Mesenteric fat pad (tissue), 1 donor: ENCODE measurements around the gene C2CD4D. TPM values are rescaled to one million over a fixed set of nuclear protein-coding genes. Genes with fewer than 3 reads are reported as not detected.
A peak's percentile ranks its signal among the peaks of the same experiment; 100 is the strongest.
"Not testable (repeated sequence)": the region's sequence is repeated elsewhere in the genome, so short reads cannot be mapped to it uniquely, and the experiment has no call there.

Experiments used
- DNase-seq: peaks from one replicate; pipeline ENCODE4 v3.0.0-alpha.2; 2020; ENCODE audit warnings: low spot score
- long read RNA-seq: library from polyadenylated mRNA; unstranded; transcript quantifications from one replicate; pipeline ENCODE4 v2.0.0, GENCODE V29; 2020
- total RNA-seq: library from RNA; stranded (reverse); fragmentation: NEBNext Ultra II Directional; extraction: Animal tissue kit (Norgen Biotek cat#: 25700); gene quantifications from one replicate; pipeline ENCODE4 v1.2.1, GENCODE V29; 2021
- donor health status: DM: yes; HTN: yes; CAD: no.

The C2CD4D gene
- total RNA-seq = not detected
- long read RNA-seq = 0 reads

- DNase-seq = no peak
Measured at GRCh38 chr1:151839457-151840403, at the start of gene C2CD4D. Gene C2CD4D, minus strand, starts transcription at chr1:151839820. Its CDS starts 831 bp downstream, at chr1:151838989.

DNA sequence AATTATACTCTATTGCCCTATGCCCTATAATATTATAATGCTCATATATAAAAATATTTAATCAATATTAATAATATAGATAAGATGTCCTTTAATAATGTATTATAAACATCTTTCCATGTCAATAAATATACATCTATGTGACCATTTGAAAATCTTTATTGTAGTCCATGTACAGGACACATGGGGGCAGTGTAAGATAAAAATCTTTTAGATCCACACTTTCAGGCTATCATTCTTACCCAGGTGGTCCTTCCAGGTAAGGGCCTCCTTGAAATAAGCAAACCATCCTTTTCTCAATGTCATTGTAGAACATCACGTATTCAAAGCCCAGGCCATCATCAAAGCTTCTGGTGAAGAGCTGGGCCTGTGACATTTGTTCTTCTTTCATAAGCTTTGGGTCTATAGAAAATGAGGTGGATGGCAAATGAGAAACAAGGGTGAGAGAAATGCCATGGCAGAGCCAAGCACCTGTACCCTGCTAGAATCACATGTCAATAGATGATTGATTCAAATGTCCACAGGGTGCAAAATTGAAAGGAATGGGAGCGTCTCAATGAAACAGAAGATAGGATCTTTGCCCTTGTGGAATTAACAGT lies 49.5 kb upstream of the C2CD4D start:
- no peak for DNase-seq

- DNase-seq = no peak
Measured at GRCh38 chr1:151887028-151887427, 47.4 kb upstream of the C2CD4D start.

DNA sequence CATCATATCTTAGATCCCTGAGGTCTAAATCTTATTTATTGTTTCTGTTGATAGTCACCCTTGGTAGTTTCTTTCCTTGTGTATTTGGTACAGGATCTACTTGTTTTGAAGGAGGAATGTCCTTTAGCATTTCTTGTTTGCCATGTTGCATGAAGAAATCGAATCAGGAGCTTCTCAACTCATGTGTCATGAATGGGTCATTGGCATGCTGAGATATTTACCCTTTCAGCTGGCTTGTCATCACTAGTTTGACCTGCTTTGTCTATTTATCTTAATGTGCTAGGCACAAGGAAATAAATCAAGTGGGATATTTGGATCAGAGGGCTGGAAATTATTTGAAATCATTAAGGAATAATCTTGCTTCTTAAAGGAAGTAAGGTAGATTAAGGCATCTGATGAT lies 45.9 kb upstream of the C2CD4D start:
- no peak for DNase-seq

- DNase-seq = not testable (repeated sequence)
Measured at GRCh38 chr1:151884879-151885278, 45.3 kb upstream of the C2CD4D start.

- not testable (repeated sequence) for DNase-seq
Measured at GRCh38 chr1:151884445-151884844, 44.8 kb upstream of the C2CD4D start.

GRCh38 chr1:151883898-151884297 lies 44.3 kb upstream of the C2CD4D start:
- DNase-seq = not testable (repeated sequence)

- DNase-seq = not testable (repeated sequence)
Measured at GRCh38 chr1:151882918-151883317, 43.3 kb upstream of the C2CD4D start.

DNA sequence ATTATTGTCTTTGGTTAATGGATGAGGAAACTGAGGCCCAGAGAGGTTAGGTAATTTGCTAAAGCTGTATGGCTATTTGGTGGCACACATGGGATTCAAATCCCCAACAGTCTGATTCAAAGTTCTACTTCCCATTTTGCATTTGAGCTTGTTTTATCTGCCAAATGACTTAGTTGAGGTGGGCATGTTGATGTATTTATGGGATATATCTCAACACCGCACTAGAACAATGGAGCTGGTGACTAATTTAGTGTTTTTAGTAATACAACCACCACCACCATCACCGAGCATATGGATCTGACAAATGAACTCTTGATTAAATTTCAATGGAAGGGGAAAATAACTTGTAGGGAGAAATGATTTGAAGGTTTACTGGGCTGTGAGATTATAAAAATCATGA lies 42.8 kb upstream of the C2CD4D start:
- DNase-seq = no peak

- no peak for DNase-seq
Measured at GRCh38 chr1:151881479-151881878, 41.9 kb upstream of the C2CD4D start.

GRCh38 chr1:151875419-151876097 lies 35.9 kb upstream of the C2CD4D start:
- DNase-seq = no peak

DNA sequence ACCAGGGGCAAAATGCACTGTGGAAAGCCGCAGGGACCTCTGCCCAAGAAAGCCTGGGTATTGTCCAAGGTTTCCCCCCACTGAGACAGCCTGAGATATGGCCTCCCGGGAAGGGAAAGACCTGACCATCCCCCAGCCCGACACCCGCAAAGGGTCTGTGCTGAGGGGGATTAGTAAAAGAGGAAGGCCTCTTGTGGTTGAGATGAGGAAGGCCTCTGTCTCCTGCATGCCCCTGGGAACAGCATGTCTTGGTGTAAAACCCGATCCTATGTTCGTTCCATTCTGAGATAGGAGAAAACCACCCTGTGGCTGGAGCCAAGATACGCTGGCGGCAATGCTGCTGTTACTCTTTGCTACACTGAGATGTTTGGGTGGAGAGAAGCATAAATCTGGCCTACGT lies 33.2 kb upstream of the C2CD4D start:
- not testable (repeated sequence) for DNase-seq

DNA sequence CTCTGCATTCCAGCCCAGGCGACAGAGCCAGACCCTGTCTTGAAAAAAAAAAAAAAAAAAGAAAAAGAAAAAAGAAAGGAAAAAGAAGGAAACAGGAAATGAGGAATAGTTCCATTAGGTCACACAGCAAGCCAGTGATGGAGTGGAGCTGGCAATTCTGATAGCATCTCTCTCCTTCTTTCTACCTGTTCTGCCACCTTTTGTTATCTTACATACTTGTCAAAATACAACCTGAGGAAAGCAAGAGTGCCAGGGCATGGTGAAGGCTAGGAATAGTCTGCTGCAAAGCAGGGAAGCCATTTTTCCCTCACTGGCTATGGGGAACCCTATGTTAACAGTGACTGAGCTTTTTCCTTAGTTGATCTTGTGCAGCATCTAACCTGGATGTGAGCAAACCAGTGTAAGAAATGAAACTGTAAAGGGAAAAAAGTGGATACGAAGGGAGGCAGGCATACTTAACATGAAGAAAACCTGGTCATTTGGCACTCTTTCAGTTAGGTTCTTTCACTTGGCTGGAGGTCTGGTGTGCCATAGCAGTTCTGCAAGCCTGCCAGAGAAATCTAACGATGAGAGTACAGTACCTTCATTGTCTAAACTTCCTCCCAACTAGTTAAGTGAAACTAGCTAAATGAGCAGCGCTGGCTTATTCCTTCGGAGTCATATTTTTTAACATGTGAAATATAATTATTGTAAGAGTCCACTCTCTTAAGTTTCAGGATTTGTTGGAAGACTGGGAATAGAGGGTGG lies 31.8 kb upstream of the C2CD4D start:
- no peak for DNase-seq

DNA sequence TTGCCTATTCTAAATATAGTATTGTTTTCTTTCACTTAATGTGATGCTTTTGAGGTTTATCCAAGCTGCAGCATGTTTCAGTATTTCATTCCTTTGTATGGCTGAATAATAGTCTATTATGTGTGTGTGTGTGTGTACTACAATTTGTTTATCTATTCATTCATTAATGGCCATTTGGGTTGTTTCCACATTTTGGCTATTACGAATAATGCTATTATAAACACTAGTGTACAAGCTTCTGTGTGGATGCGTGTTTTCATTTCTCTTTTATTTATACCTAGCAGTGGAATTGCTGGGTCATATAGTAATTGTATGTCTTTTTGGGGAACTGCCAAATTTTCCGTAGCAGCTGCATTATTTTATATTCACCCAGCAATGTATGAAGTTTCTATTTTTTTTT lies 28.9 kb upstream of the C2CD4D start:
- no peak for DNase-seq

DNA sequence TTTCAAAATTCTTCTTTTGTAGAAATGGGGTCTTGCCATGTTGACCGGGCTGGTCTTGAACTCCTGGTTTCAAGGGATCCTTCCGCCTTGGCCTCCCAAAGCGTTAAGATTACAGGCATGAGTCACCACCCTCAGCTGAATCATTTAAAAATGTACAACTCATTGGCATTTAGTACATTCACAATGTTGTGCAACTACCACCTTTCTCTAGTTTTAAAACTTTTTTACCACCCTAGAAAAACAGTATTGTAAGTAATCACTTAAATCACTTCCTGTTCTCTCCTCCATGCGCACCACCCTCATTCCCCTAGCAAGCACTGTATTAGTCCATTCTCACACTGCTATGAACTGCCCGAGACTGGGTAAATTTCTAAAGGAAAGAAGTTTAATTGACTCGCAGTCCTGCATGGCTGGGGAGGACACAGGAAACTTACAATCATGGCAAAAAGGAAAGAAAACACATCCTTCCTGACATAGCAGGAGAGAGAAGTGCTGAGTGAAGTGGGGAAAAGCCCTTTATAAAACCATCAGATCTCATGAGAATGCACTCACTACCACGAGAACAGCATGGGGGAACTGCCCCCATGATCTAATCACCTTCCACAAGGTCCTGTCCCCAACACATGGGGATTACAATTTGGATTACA lies 28.3 kb upstream of the C2CD4D start:
- DNase-seq = no peak

- DNase-seq = no peak
Measured at GRCh38 chr1:151867321-151867720, 27.7 kb upstream of the C2CD4D start.

DNA sequence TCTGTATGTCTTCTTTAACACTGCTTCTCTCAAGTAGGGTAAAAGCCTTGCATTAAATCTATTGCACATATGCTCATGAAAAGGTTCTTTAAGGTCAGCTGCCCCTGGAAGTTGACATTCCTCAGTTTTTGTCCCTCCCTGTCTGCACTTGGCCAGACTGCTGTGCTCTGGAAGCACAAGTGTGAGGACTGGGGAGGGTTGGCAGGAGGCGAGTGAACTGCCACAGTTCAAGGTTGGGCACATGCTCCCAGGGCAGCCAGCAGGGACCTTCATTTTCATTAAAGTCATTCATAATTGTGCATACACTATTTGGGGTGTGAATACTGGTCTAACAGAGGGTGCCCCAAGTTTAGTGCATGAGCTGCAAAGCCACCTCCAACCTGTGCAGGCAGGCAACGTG lies 24.8 kb upstream of the C2CD4D start:
- DNase-seq = peak; percentile 18

- peak; percentile 18 for DNase-seq
Measured at GRCh38 chr1:151862604-151863003, 23.0 kb upstream of the C2CD4D start.

- DNase-seq = peak; percentile 77
Measured at GRCh38 chr1:151860504-151861187, 21.0 kb upstream of the C2CD4D start.

- DNase-seq = peak; percentile 71
Measured at GRCh38 chr1:151859891-151860293, 20.3 kb upstream of the C2CD4D start.
